22Rv1 (cell line): ENCODE results near the gene TNRC18.
A peak's percentile ranks its signal among the peaks of the same experiment; 100 is the strongest.

Experiments used
- H3K27ac ChIP-seq: fragments of 450-650 bp; 2 replicates; pipeline ENCODE4 v1.5.1; 2017
- CTCF ChIP-seq: fragments of 450-650 bp; IDR thresholded peaks from 2 replicates; pipeline ENCODE4 v1.5.1; 2017; ENCODE audit warnings: mild to moderate bottlenecking
- ZFX ChIP-seq: fragments of 450-650 bp; IDR thresholded peaks from 2 replicates; pipeline ENCODE4 v1.6.1; 2017; ENCODE audit warnings: antibody characterized with exemption, borderline replicate concordance

TNRC18 gene

GRCh38 chr7:5425507-5426225, 2.0 kb upstream of the TNRC18 start:
- H3K27ac ChIP-seq, result peak overlapping the region; percentile 100
- TF ChIP-seq CTCF (no peak), ZFX (no peak)

GRCh38 chr7:5424749-5425506, 1.3 kb upstream of the TNRC18 start:
- peak overlapping the region; percentile 100 for H3K27ac ChIP-seq
- TF ChIP-seq CTCF, result peak; percentile 17
- no peak for TF ChIP-seq ZFX

- no peak for TF ChIP-seq ZFX
- no peak for TF ChIP-seq CTCF
- peak overlapping the region; percentile 100 for H3K27ac ChIP-seq
Measured at GRCh38 chr7:5423976-5424748, 528 bp upstream of the TNRC18 start.

GRCh38 chr7:5422396-5423305, 983 bp downstream of the TNRC18 start:
- H3K27ac ChIP-seq, result peak overlapping the region; percentile 100
- TF ChIP-seq ZFX (no peak), CTCF (no peak)

GRCh38 chr7:5421714-5422395, 1.8 kb downstream of the TNRC18 start:
- TF ChIP-seq CTCF, result no peak
- TF ChIP-seq ZFX, result no peak
- peak overlapping the region; percentile 100 for H3K27ac ChIP-seq
